GM06990 (cell line): Measurements from ENCODE around the gene PACS1.

Experiments used
- DNase-seq: peaks from one replicate; pipeline ENCODE4 v3.0.0-alpha.2; 2011; ENCODE audit not compliant: insufficient read length; ENCODE audit errors: extremely low read depth
- H3K27me3 ChIP-seq: replicated peaks from 2 replicates; pipeline ENCODE4 v1.6.0; 2011; ENCODE audit warnings: low read length; ENCODE audit not compliant: control insufficient read depth, insufficient read depth
- H3K36me3 ChIP-seq: 2 replicates; pipeline ENCODE4 v1.5.1; 2011; ENCODE audit warnings: low read length; ENCODE audit not compliant: control insufficient read depth, insufficient read depth
- H3K4me3 ChIP-seq: replicated peaks from 2 replicates; pipeline ENCODE4 v1.5.1; 2011; ENCODE audit warnings: low read depth, mild to moderate bottlenecking, control low read depth, low read length
- CTCF ChIP-seq: IDR thresholded peaks from 2 replicates; pipeline ENCODE4 v1.5.1; 2011; ENCODE audit warnings: low read length, control low read depth, mild to moderate bottlenecking, inconsistent platforms; ENCODE audit not compliant: insufficient read depth, poor library complexity, severe bottlenecking

Gene PACS1

GRCh38 chr11:66126808-66127555 lies 56.9 kb downstream of the PACS1 start:
- H3K4me3 ChIP-seq: peak overlapping the region; percentile 45
- no peak for TF ChIP-seq CTCF
- no peaks in the 10 kb centered on the region for H3K36me3 ChIP-seq
- H3K27me3 ChIP-seq: no peaks in the 10 kb centered on the region
- peak; percentile 64 for DNase-seq

GRCh38 chr11:66130978-66131377 lies 60.9 kb downstream of the PACS1 start:
- no peaks in the 10 kb centered on the region for H3K27me3 ChIP-seq
- no peaks in the 10 kb centered on the region for H3K36me3 ChIP-seq
- DNase-seq: no peak
- TF ChIP-seq CTCF: no peak
- H3K4me3 ChIP-seq: no peak overlapping the region

GRCh38 chr11:66131937-66132632 lies 62.0 kb downstream of the PACS1 start:
- Histone ChIP-seq H3K27me3 (no peaks in the 10 kb centered on the region), H3K36me3 (no peaks in the 10 kb centered on the region), H3K4me3 (no peak overlapping the region)
- no peak for DNase-seq
- TF ChIP-seq CTCF: no peak

- no peak for DNase-seq
- no peaks in the 10 kb centered on the region for H3K27me3 ChIP-seq
- H3K36me3 ChIP-seq: no peaks in the 10 kb centered on the region; the same call in 1 of the 2 replicates
- H3K4me3 ChIP-seq: no peak overlapping the region
- TF ChIP-seq CTCF: no peak
These were observed 63.2 kb downstream of the PACS1 start for GRCh38 chr11:66133216-66133775.

GRCh38 chr11:66136752-66137123 lies 66.7 kb downstream of the PACS1 start:
- peak overlapping the region; percentile 25; the same call in 1 of the 2 replicates for H3K4me3 ChIP-seq

More at GRCh38 chr11:66136752-66137123, 66.7 kb downstream of the PACS1 start:
- H3K27me3 ChIP-seq: no peaks in the 10 kb centered on the region
- TF ChIP-seq CTCF: no peak
- no peaks in the 10 kb centered on the region; the same call in 1 of the 2 replicates for H3K36me3 ChIP-seq
- DNase-seq: peak; percentile 65
